Choroid plexus epithelial cell (primary cell): ENCODE results near the gene EPS8L3.

ENCODE experiments used
- DNase-seq: peaks from one replicate; pipeline ENCODE4 v3.0.0-alpha.2; 2010; ENCODE audit warnings: low read depth
- H3K4me3 ChIP-seq: 2 replicates; pipeline ENCODE4 v1.5.1; 2011; ENCODE audit warnings: low read depth, mild to moderate bottlenecking, control low read depth, low read length, moderate library complexity
- CTCF ChIP-seq: conservative IDR thresholded peaks from 2 replicates; pipeline ENCODE4 v1.5.1; 2011; ENCODE audit warnings: low read depth, mild to moderate bottlenecking, control low read depth, inconsistent platforms, low read length, moderate library complexity

EPS8L3 gene

DNA sequence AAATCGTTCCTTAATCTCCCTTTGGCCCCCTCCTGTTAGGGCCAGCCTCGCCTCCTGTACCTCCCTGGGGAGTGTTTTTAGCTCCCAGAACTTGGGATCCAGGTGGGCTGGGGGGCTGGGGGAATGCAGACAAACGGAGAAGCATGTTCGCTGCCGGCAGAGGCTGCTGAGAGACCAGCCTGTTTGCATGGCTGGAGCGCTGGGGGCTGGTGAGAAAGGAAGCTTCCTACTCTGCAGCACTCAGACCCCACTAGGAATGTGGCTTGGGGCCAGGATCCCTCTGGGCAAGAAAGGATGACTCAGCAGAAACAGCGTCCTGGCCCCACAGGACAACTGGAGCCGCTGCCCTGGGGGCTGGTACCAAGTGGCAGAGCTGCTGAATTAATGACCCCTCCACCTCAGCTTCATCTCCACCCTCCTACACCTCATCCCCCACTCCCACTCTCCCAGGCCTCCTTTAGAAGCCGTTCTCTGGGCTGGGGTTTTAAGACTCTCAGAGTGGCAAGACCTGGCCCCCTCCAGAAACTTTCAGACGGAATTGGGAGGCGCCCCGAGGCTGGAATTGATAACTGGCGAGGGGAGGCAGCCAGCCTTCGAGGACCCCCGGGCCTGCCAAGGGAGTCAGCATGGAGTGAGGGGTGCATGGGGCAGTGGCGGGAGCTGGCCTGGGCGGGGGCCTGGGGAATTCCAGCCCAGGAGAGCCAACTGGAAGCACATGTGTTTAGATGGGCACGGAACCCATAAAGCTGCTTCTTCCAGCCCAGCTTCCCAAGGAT lies 28.5 kb upstream of the EPS8L3 start:
- peak; percentile 96 for DNase-seq
- H3K4me3 ChIP-seq = no peak overlapping the region
- peak; percentile 83 for TF ChIP-seq CTCF

- H3K4me3 ChIP-seq = no peak overlapping the region
- no peak for TF ChIP-seq CTCF
Measured at GRCh38 chr1:109791495-109792043, 27.8 kb upstream of the EPS8L3 start.

DNA sequence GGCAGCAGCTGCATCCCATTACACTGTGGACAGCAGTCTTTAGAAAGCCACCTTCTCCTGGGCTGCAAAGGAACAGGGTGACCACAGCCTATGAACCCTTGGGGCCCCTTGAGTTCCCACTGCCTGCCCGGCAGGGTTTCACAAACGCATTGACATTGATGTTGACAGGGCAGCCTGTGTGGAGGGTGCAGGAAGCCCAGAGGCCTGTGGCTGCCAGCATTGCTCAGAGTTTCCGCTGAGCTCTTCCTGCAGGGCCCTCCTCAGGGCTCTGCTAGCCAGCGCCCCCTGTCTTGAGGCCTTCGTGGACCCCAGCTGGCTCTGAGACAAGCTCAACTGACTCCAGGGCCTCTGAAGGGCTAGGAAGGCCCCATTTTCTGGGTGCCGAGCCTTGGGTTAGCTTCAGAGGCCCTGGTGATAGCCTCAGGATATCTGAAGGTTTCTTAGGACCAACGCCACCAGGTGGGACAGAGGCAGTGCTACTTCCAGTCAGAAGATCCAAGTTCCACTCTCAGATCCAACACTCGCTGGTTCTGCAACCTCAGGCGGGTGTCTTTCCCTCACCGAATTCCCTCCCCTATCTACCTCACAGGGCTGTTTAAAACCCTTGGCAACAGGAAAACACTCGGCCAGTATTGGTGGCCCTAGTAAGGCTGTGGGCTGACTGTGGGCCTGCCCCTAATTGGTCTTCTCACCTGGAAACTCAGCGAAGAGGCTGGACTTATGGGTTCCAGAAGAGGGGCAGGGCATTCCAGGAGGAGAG lies 27.2 kb upstream of the EPS8L3 start:
- TF ChIP-seq CTCF = peak; percentile 70
- DNase-seq = peak; percentile 88
- H3K4me3 ChIP-seq = no peak overlapping the region

More at GRCh38 chr1:109791495-109792043, 27.8 kb upstream of the EPS8L3 start:
- DNase-seq = no peak

- H3K4me3 ChIP-seq = no peak overlapping the region
- DNase-seq = no peak
- TF ChIP-seq CTCF = no peak
Measured at GRCh38 chr1:109790329-109790728, 26.6 kb upstream of the EPS8L3 start.

DNA sequence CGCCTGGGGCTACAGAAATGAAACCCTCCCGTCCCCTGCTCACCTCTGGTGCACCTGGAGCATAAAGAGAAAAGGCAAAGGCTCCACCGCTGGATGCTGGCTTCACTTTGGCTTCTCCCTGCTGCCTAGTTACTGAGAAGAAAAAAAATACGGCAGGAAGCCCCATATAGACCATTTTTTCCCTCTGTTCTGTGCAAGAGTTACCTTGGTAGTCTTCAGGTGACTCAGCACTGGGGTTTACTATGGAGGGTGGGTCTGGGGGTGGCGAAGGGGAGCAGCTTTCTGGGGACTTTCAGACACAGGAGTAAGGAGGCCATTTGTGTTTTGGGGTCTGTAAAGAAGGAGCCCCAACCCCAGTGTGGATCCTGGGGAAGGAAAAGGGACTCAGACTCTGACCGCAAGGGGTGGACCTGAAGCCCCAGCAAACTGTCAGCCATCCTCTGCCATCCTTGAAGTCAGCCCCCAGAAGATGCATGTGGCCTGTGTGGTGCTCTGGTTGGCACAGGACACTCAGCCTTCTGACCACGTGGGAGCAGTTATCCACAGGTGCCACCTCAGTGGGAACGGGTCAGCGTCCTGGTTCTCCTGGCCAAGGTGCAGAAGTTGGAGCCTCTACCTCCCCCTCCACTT lies 25.9 kb upstream of the EPS8L3 start:
- no peak for TF ChIP-seq CTCF
- DNase-seq = no peak
- H3K4me3 ChIP-seq = no peak overlapping the region

DNA sequence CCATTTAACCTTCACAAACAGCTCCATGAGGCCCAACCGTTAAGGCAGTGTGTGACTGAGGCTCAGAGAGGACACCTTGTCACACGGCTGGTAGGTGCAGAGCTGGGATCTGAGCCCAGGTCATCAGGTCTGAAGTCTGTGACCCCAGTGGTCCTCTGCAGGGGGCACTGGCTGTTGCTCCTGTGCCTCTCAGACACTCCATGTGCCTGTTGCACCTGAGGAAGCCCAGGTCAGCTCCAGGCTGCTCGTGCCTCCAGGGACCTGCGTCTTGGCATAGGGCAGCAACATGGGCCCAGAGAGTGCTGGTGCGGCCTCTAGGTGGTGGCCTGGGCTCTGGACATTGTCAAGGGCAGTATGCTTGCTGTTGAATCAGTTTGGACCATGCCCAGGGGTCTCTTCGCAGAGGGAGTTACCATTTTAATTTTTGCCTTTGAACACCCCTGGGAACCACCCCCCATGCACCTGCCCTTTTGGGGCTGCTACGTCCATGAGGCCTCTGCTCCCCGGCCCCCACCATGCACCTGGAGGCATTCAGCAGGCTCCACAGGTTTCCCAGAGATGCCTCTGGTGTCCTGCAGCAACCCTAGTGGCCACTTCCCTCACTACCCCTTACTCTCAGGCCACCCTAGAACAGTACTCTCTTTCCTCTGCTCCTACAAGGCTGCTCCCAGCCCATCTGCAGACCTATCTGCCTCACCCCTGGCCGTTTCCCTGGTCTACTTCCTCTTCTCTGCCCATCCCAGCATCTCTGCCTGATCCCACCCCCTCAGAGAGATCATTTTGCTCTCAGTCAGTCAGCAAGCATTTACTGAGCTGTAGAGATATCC lies 25.2 kb upstream of the EPS8L3 start:
- H3K4me3 ChIP-seq = no peak overlapping the region
- peak; percentile 54 for DNase-seq
- peak; percentile 72 for TF ChIP-seq CTCF
